Measurements from ENCODE around the gene NPVF.
A peak's percentile ranks its signal among the peaks of the same experiment; 100 is the strongest.

DNA sequence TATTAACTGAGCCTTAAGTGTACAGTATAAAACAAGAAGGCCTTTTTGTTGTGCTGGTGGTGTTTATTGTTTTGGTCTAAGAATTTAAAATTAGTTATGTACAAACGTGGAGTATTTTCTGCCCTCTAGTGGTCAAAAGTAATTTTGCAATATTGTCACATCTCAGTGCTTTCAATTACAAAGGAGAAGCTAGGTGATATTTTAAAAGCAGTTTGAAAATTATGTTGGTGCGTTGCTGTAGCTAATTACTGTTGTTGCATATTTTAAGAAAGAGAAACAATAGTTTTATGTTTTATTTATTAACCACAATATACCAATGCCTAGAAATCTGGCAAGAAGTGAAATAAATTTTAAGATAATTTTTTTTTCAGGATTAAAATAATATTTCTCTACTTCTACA is 11.4 kb downstream of the NPVF start:
- TF ChIP-seq SMC3 (IDR thresholded peaks at IDR 0.05): 0 out of 3 replicates have a peak, but pooled peaks have one; percentile 20
- TF ChIP-seq, protein P1, sequence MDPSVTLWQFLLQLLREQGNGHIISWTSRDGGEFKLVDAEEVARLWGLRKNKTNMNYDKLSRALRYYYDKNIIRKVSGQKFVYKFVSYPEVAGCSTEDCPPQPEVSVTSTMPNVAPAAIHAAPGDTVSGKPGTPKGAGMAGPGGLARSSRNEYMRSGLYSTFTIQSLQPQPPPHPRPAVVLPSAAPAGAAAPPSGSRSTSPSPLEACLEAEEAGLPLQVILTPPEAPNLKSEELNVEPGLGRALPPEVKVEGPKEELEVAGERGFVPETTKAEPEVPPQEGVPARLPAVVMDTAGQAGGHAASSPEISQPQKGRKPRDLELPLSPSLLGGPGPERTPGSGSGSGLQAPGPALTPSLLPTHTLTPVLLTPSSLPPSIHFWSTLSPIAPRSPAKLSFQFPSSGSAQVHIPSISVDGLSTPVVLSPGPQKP (IDR thresholded peaks at IDR 0.05; ENCODE audit: low read depth, low read length): no peak
